HuH-7 (cell line): Measurements from ENCODE around the gene ZBTB46.

Experiments
- DNase-seq: peaks from one replicate; pipeline ENCODE4 v3.0.0; 2011; ENCODE audit warnings: low spot score

ZBTB46 gene

DNA sequence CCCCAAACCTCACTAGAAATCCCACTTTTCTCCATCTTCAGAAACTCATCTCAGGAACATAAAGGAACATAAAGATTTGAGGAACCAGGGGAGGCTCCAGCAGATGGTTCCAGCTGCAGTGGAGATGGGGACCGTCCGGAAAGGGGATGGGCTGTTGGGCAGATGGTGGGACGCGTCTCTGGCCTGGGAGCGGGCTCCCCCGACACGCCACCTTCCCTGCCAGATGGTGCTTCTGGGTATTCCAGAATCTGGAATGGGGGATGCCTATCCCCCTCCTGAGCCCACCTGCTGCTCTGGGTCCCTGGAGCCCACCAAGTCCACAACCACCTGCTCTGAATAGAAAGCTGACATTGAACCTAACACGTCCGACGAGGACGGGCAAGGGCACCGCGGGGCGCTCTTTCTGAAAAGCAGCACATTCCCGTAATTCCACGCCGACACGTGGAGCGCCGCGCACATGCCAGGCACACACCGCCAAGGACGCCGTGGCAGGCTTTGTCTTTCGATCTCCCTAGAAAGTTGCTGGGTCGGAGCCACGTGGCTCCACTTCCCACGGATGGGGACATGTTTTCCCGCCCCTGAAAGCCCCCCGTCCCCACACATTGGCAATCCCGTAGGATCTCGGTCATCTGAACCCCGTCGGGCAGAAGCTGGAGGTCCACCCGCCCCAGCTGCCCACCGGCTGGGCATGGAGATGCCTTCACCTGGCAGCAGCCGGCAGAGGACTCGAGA is 64.2 kb downstream of the ZBTB46 start:
- DNase-seq: no peak

DNA sequence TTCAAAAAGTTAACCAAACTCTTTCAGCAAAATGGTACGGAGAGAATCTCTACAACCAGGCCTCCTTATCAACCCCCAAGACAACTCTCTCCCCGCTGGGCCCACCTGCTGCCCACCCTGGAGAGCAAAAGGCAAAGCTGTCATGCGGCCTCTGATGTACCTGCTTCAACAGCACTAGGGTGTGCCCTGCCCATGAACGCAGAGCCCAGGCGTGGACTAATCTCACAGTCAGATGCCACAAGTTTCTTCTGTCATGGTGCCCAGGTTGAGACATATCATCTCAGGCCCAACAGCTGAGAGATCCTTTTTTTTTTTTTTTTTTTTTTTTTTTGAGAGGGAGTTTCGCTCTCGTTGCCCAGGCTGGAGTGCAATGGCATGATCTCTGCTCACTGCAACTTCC is 65.2 kb downstream of the ZBTB46 start:
- DNase-seq: no peak

- no peak for DNase-seq
Measured at GRCh38 chr20:63765082-63765873, 65.8 kb downstream of the ZBTB46 start.

DNA sequence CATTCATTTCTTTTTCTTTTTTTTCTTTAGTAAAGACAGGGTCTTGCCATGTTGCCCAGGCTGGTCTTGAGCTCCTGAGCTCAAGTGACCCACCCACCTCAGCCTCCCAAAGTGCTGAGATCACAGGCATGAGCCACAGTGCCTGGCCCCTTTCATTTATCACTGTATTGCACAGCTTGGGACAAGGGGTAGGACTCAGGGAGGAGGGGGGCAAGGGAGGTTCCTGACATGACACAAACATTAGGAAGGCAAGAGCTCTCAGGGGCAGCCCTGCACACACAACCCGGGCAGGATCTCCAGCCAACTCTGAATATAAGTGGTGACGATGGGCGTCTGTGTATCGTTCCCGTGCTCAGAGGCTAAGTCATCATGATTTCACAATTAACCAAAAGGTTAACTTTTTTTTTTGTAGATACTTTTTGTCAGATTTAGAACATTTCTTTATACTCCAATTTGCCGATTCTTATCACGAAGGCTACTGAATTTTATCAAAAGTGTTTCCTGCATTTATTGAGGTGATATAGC is 71.6 kb downstream of the ZBTB46 start:
- no peak for DNase-seq

DNA sequence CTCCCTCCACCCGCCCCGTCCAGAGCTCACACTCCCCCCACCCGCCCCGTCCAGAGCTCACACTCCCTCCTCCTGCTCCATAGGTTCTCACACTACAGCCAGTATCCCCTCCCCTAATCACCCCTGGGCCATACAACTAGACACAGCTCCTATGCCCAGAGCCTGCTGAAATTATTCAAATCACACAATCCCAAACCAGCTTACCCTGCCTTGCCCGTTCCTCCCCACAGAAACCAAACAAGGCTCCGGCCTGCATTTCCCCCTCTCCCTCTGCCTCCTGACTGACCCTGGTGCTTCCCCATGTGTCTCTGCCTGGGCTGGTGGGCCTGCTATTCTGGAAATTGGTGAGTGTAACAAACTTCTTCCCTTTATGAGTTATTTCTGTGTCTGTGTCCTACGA is 72.9 kb downstream of the ZBTB46 start:
- no peak for DNase-seq

DNA sequence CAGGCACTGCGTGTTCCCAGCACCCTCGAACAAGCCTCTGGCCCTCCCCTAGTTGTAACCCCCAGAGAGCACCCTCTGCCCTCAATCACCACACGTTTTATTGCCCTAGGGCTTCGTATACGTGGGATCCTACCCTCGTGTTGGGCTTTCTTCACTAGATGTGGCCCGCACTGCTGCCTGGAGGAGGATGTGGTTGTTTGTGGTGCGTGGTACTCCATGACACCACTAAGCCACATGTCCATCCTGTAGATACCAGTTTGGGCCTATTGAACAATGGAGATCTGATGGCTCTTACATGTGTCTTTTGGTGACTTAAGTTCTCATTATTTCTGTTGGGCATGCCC is 74.4 kb downstream of the ZBTB46 start:
- no peak for DNase-seq

DNA sequence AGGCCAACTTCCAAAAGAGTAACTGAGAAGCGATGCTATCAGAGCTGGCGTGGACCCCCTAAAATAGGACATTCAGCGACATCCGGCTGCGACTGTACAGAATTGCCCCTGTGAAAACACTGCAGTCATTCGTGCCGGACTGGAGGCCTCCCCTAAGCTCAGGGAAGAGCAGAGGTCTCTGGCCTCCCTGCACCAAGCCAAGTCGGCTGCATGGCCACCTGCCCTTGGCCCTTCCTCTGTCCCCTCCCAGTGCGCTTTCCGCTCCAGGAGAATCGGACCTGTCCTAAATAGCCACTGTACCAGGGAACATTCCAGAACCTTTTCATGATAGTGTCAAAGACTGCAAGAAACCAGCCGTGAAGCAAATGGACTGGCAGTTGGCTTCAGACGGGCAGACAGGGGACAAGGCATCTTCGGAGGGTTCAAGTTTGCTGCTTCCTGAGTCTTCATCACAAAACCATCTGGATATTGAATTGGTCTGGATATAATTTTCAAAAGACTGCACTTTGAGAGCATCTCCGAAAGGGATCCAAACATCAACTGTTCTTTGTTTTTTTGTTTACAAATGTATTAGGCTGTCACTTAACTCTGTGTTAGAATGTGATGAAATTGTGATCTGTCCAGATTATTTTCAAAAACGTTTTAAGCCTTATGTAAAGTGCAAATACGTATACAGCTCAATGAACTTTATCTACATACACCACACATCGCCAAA is 75.0 kb downstream of the ZBTB46 start:
- no peak for DNase-seq

DNA sequence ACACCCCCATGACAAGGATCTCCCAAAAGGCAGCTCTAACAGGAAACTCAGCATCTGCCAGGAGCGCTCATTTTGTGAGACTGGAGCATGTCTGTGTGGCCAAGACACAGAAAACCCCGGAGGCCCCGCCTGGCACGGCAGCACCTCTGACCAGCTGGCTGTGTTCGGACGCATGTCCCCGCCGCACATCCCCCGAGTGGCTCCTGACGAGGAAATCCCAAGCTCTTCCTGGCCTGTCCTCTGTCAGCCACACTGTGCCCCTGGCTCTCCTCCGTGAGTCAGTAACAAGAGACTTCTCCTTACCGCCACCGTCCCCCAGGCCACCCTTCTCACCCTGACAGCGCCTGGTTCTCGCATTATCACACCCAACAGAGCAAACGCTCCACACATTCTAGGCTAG is 77.1 kb downstream of the ZBTB46 start:
- no peak for DNase-seq

DNA sequence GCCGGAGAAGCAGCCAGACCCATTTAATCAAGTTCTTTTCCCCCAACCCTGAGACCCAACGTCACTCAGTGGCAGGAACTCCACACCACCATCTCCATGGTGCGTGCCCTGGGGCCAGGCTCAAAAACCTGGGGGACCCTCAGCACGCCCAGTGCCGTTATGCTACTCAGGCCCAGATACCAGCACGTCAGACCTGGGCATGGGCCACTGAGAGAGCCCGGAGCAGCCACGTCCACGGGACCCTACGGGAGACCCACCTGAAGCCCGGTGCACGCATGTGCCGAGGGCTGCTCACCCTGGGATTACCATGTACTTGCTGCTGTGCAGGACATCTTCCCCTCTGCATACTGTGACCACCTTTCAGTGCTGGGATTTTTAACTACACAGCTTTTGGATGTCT is 77.7 kb downstream of the ZBTB46 start:
- no peak for DNase-seq

DNA sequence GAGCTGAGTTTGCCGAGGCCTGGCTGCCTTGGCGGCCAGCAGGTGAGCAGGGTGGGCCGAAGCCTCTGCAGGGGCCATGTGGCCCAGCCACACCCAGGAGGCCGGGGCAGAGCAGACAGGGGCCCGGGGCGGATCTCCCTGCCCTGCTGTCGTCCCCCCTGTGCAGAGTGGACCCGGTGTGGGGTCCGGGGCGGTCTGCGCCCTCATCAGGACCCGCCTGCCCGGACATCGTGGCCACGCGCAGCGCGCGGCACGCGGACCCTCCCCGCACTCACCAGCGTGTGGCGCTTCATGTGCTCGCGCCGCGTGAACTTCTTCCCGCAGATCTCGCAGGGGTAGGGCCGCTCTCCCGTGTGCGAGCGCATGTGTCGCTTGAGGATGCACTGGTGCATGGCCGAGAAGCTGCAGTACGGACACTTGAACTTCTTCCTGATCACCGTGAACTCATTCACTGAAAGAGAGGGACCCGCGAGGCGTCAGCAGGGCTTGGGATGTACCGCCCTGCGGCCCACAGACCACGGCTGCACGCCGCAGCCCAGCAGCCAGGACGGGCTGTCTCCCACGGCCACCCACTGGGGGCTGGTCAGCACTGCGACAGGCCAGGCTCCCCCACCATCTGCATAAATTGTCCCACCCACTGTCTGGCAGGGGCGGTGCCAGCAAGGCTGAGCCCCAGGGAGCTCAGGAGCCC is 78.5 kb downstream of the ZBTB46 start:
- DNase-seq: no peak

DNA sequence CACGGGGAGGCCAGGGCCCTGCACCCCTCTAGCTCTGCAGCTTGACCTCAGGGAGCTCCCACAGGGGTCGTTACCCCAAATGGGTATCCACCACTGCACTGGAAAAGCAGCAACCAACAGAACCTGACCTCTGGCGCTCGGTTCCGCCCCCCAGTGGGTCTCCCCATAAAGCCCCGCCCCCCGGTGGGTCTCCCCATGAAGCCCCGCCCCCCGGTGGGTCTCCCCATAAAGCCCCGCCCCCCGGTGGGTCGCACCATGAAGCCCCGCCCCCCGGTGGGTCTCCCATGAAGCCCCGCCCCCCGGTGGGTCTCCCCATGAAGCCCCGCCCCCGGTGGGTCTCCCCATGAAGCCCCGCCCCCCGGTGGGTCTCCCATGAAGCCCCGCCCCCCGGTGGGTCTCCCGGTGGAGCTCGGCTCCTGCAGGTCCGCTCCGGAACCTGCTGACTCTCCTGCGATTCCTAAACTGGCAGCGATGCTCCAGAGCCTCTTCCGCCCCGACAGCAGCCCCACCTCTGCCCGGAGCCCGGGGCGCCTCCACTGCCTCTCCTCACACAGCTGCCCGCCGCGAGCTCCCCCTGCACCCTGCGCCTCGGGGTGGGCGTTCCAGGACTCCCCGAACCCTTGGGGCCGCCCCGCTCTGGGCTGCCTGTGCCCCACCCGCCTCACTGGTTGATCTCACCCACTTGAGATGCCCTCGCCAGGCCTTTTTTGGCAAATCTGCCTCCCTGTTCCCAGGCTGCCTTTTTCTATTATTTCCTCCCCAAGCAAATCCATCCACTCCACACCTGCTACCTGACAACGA is 79.4 kb downstream of the ZBTB46 start:
- DNase-seq: no peak

DNA sequence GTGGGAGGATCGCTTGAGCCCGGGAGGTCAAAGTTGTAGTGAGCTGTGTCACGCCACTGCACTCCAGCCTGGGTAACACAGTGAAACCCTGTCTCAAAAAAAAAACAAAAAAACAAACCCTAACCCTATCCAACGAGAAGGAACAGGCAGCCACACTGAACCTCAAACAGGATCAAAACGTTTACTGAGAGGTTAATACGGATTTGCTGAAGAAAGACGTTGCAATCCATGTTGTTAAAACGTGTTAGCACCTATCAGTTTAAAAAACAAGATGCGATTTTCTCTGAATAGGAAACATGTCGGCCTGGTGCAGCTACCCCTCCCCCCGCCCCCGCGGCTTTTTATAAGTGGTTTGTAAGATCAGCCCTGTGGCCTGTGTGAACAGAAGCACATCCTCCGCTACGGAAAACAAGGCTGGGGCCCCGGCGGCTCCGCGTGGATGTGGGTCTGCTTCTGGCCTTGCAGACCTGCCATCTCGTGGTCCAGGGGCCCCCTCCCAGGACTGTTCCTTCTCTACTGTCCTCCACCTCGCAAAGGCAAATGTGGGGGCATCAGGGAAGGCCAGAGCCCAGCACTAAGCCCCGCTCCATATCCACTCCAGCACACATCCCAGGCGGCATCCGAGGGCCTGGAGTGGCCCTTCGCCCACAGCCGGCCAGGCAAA is 80.1 kb downstream of the ZBTB46 start:
- no peak for DNase-seq

DNA sequence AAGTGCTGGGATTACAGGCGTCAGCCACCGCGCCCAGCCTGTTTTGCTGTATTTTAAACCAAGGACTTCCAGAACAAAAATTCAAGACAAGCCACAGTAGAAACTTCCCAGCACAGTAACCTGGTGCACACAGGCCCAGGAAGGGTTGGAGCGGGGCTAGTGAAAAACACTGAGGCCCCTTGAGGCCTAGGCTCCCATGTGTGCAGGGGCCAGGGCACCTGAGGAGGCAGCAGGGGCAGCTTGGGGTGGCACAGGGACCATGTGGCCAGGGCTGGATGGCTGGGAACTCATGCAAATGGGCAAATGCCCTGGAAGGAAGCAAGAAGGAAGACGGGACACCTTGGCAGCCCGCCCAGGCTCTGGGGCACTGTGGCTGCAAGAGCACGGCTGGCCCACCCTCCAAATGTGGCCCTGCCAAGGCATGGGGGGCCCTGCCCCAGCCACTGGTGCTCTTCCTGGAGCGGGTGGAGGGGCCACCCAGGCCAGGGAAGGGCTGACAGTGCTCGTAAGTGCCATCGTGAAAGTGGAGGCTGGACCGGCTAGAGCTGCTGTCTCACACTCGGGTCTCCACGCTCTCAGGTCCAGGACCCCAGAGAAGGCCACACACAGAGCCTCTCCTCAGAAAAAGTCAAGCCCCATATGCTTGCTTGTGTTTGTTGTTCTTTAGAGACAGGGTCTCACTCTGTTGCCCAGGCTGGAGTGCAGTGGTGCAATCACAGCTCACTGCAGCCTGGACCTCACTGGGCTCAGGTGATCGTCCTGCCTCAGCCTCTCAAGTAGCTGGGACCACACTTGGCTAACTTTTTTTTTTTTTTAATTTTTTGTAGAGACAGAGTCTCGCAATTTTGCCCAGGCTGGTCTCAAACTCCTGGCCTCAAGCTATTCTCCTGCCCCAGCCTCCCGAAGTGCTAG is 81.2 kb downstream of the ZBTB46 start:
- DNase-seq: no peak

DNA sequence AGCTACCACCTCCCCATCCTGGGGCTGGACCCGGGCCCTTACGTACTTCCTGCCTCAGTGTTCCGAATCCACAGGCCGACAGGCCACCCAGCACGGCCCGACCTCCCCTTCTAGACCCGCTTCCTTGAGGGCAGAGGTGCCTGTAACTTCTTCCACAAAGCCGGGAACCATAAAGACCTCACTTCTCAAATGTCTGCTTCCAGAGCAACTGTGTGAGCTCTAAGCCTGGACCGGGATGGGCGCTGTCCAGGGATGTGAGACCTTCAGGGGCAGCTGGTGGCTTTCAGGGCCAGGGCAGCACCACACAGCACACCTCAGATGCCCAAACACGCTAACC is 82.2 kb downstream of the ZBTB46 start:
- DNase-seq: no peak

GRCh38 chr20:63748070-63748933 is 82.8 kb downstream of the ZBTB46 start:
- no peak for DNase-seq

GRCh38 chr20:63747622-63748069 is 83.4 kb downstream of the ZBTB46 start:
- DNase-seq: no peak

GRCh38 chr20:63746751-63747315 is 84.2 kb downstream of the ZBTB46 start:
- DNase-seq: no peak

DNA sequence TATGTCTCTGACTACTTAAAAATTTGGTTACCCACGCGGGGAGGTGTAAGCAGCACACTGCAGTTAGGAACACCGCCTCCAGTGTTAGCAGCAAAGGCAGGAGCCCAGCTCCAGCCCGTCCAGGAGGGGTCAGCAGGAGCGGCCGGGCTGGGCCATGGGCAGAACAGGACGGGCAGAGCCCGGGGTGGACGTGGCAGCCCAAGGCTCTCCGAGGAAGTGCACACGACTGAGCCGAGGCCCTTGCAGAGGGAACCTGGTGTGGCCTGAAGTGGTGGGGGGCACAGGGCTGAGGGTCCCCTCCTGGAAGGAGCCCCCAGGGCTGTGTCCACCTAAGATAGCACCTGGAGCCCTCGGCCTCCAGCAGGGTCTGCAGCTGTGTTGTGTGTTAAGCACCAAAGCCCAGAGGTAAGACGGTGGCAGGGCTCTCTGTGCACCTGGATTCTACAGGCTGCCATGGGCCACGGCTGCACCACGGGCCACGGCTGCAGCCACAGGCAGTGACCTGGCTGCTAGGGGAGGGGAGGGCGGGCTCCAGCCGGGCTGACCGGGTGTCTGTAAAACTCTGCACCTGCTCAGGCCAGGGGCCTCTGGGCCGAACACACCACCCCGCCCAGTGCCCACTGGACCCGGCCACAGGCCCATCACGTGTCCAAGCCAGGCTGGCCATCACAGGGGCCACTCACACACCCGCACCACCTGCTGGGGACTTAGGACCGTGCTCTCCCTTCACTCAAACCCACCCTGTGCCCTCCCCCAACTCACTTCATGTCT is 84.9 kb downstream of the ZBTB46 start:
- DNase-seq: peak; percentile 41
